Mesendoderm (in vitro differentiated cells): ENCODE measurements around the gene CLIC3.
A peak's percentile ranks its signal among the peaks of the same experiment; 100 is the strongest.

Source experiments
- DNase-seq: peaks from one replicate; pipeline ENCODE4 v3.0.0; 2013
- H2AK5ac ChIP-seq: 2 replicates; pipeline ENCODE4 v1.6.1; 2013; ENCODE audit warnings: low read length, inconsistent platforms
- H2BK120ac ChIP-seq: 2 replicates; pipeline ENCODE4 v1.6.1; 2013; ENCODE audit warnings: low read depth, mild to moderate bottlenecking, low read length, moderate library complexity, mixed read lengths
- H2BK15ac ChIP-seq: replicated peaks from 2 replicates; pipeline ENCODE4 v1.6.1; 2013; ENCODE audit warnings: low read depth, mild to moderate bottlenecking, moderate library complexity
- H2BK5ac ChIP-seq: 2 replicates; pipeline ENCODE4 v1.6.1; 2013; ENCODE audit warnings: low read length, inconsistent platforms
- H3K18ac ChIP-seq: 2 replicates; pipeline ENCODE4 v1.6.1; 2013; ENCODE audit warnings: mild to moderate bottlenecking, low read length, mixed read lengths
- H3K23ac ChIP-seq: one replicate; pipeline ENCODE4 v1.6.1; 2013; ENCODE audit warnings: low read length
- H3K27ac ChIP-seq: 2 replicates; pipeline ENCODE4 v1.5.1; 2013; ENCODE audit warnings: low read depth, mild to moderate bottlenecking, inconsistent platforms, low read length, moderate library complexity
- H3K27me3 ChIP-seq: 2 replicates; pipeline ENCODE4 v1.6.1; 2013; ENCODE audit warnings: low read length, control low read depth, mild to moderate bottlenecking, inconsistent platforms; ENCODE audit not compliant: insufficient read depth, poor library complexity
- H3K36me3 ChIP-seq: 2 replicates; pipeline ENCODE4 v1.6.1; 2013; ENCODE audit warnings: low read length, inconsistent platforms; ENCODE audit not compliant: control insufficient read depth, insufficient read depth
- H3K4ac ChIP-seq: one replicate; pipeline ENCODE4 v1.6.1; 2013; ENCODE audit warnings: low read depth, mild to moderate bottlenecking, low read length, moderate library complexity
- H3K4me1 ChIP-seq: 2 replicates; pipeline ENCODE4 v1.6.1; 2013; ENCODE audit warnings: low read depth, low read length, inconsistent platforms; ENCODE audit not compliant: control insufficient read depth
- H3K4me2 ChIP-seq: 2 replicates; pipeline ENCODE4 v1.6.1; 2013; ENCODE audit warnings: low read length
- H3K4me3 ChIP-seq: 2 replicates; pipeline ENCODE4 v1.5.1; 2013; ENCODE audit warnings: mild to moderate bottlenecking, low read length
- H3K56ac ChIP-seq: one replicate; pipeline ENCODE4 v1.6.1; 2013; ENCODE audit warnings: low read length
- H3K79me1 ChIP-seq: 2 replicates; pipeline ENCODE4 v1.6.1; 2013; ENCODE audit warnings: low read length, inconsistent platforms
- H3K79me2 ChIP-seq: 2 replicates; pipeline ENCODE4 v1.6.1; 2013; ENCODE audit warnings: mild to moderate bottlenecking, low read length; ENCODE audit not compliant: control insufficient read depth, insufficient read depth
- H3K9ac ChIP-seq: 2 replicates; pipeline ENCODE4 v1.6.1; 2013; ENCODE audit warnings: low read length, inconsistent platforms
- H4K5ac ChIP-seq: one replicate; pipeline ENCODE4 v1.6.1; 2013; ENCODE audit warnings: low read length
- H4K8ac ChIP-seq: one replicate; pipeline ENCODE4 v1.6.1; 2013; ENCODE audit warnings: low read depth, mild to moderate bottlenecking, control low read depth, low read length, moderate library complexity
- WGBS: extraction: QIAGEN DNeasy Blood & Tissue Kit; methylation state at CpG from one replicate; pipeline ENCODE4 v1.1.7; 2013; ENCODE audit warnings: low lambda C conversion rate, missing lambda C conversion rate; ENCODE audit not compliant: insufficient coverage; ENCODE audit errors: extremely low coverage; 5-methylcytosine and 5-hydroxymethylcytosine counted together

The CLIC3 gene

GRCh38 chr9:136952321-136952850 is 44.0 kb downstream of the CLIC3 start:
- H2BK120ac ChIP-seq: no peak overlapping the region
- no peak overlapping the region for H2BK5ac ChIP-seq
- DNase-seq: no peak
- H3K18ac ChIP-seq: no peak overlapping the region
- H3K4ac ChIP-seq: no peak overlapping the region
- H4K8ac ChIP-seq: no peak overlapping the region
- H3K4me1 ChIP-seq: no peaks in the 10 kb centered on the region
- H3K23ac ChIP-seq: no peak overlapping the region
- no peak overlapping the region for H2AK5ac ChIP-seq
- H3K79me1 ChIP-seq: no peaks in the 10 kb centered on the region
- no peaks in the 10 kb centered on the region for H3K79me2 ChIP-seq
- no peaks in the 10 kb centered on the region for H3K36me3 ChIP-seq
- H3K27ac ChIP-seq: no peak overlapping the region
- H3K27me3 ChIP-seq: no peaks in the 10 kb centered on the region
- H2BK15ac ChIP-seq: no peak overlapping the region
- H3K9ac ChIP-seq: no peak overlapping the region
- no peak overlapping the region for H4K5ac ChIP-seq
- no CpG with 5 or more reads among the region's 15 CpGs for WGBS
- H3K4me3 ChIP-seq: no peak overlapping the region
- no peak overlapping the region for H3K4me2 ChIP-seq
- no peak overlapping the region for H3K56ac ChIP-seq

GRCh38 chr9:136951541-136952320 is 44.6 kb downstream of the CLIC3 start, which contains the start of gene LCN12:
LCN12 (plus strand) TSS chr9:136952273; CDS start chr9:136952328, 55 bp downstream.
- Histone ChIP-seq H4K5ac (no peak within 1 kb of the TSS), H3K18ac (no peak within 1 kb of the TSS), H3K79me1 (no peaks in the 10 kb centered on the region), H3K4me2 (no peak within 1 kb of the TSS), H3K4me3 (no peak within 1 kb of the TSS), H2AK5ac (no peak within 1 kb of the TSS), H4K8ac (no peak within 1 kb of the TSS), H3K56ac (no peak within 1 kb of the TSS), H3K36me3 (no peaks in the 10 kb centered on the region), H2BK120ac (no peak within 1 kb of the TSS), H3K27ac (no peak within 1 kb of the TSS), H2BK15ac (no peak within 1 kb of the TSS), H2BK5ac (no peak within 1 kb of the TSS), H3K23ac (no peak within 1 kb of the TSS), H3K4ac (no peak within 1 kb of the TSS), H3K79me2 (no peaks in the 10 kb centered on the region), H3K27me3 (no peaks in the 10 kb centered on the region), H3K9ac (no peak within 1 kb of the TSS), H3K4me1 (no peaks in the 10 kb centered on the region)
- DNase-seq: no peak
- WGBS: no CpG with 5 or more reads among the region's 14 CpGs

DNA sequence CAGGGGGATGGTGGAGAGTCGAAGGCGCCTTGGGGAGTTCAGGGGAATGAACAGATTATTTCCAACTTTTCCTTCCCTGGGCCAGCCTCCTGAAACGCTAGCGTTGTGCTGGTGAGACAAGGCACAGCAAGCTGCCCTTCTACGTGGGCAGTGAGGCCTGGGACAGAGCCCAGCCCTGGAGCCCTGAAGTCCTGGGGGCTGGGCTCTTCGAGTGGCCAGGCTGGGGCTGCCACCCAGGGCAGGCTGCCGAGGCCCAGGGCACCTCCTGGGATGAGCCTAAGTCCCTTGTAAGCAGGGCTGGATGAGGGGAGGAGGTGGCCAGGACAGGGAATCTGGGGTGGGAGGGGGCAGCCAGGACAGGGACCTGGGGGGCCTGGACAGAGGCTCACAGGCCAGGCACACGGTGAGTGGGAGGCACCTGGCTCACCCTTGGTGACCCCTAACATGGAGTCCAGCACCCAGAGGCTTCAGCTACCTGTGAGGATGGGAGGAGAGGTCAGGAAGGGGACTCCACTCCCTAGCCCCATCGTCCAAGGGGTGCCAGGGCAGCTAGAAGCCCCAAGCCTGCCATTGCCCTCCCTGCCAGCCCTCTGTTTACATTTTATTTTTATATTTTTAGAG is 45.6 kb downstream of the CLIC3 start:
- Histone ChIP-seq H3K23ac (no peak overlapping the region), H3K18ac (no peak overlapping the region), H4K8ac (no peak overlapping the region), H3K56ac (peak overlapping the region; percentile 80), H3K9ac (peak overlapping the region; percentile 62), H2AK5ac (no peak overlapping the region), H3K4ac (peak overlapping the region; percentile 8), H3K27me3 (no peaks in the 10 kb centered on the region), H2BK5ac (no peak overlapping the region), H4K5ac (no peak overlapping the region), H3K4me2 (no peak overlapping the region), H2BK120ac (no peak overlapping the region), H3K4me3 (no peak overlapping the region), H2BK15ac (no peak overlapping the region), H3K79me2 (no peaks in the 10 kb centered on the region), H3K4me1 (no peaks in the 10 kb centered on the region), H3K79me1 (no peaks in the 10 kb centered on the region), H3K27ac (no peak overlapping the region), H3K36me3 (no peaks in the 10 kb centered on the region)
- no peak for DNase-seq
- WGBS: no CpG with 5 or more reads among the region's 9 CpGs

GRCh38 chr9:136949817-136950655 is 46.3 kb downstream of the CLIC3 start:
- Histone ChIP-seq H2BK5ac (no peak overlapping the region), H4K8ac (no peak overlapping the region), H3K56ac (peak overlapping the region; percentile 85), H3K36me3 (no peaks in the 10 kb centered on the region), H4K5ac (no peak overlapping the region), H2AK5ac (no peak overlapping the region), H3K79me1 (no peaks in the 10 kb centered on the region), H3K18ac (no peak overlapping the region), H3K27me3 (no peaks in the 10 kb centered on the region), H3K4ac (peak overlapping the region; percentile 8), H3K4me2 (peak overlapping the region; percentile 73), H3K23ac (no peak overlapping the region), H3K4me1 (no peaks in the 10 kb centered on the region), H2BK15ac (no peak overlapping the region), H3K9ac (peak overlapping the region; percentile 62), H2BK120ac (no peak overlapping the region), H3K4me3 (no peak overlapping the region), H3K27ac (peak overlapping the region; percentile 22), H3K79me2 (no peaks in the 10 kb centered on the region)
- WGBS: no CpG with 5 or more reads among the region's 63 CpGs
- peak; percentile 94 for DNase-seq

GRCh38 chr9:136949239-136949816 is 47.0 kb downstream of the CLIC3 start:
- Histone ChIP-seq H2BK15ac (no peak overlapping the region), H3K36me3 (no peaks in the 10 kb centered on the region), H2BK120ac (no peak overlapping the region), H2BK5ac (no peak overlapping the region), H3K9ac (peak overlapping the region; percentile 46), H3K79me2 (no peaks in the 10 kb centered on the region), H4K5ac (no peak overlapping the region), H3K4me3 (no peak overlapping the region), H3K23ac (no peak overlapping the region), H3K18ac (peak overlapping the region; percentile 19), H3K27me3 (no peaks in the 10 kb centered on the region), H4K8ac (no peak overlapping the region), H3K4me2 (peak overlapping the region; percentile 25), H3K27ac (no peak overlapping the region), H3K56ac (peak overlapping the region; percentile 85), H3K4me1 (no peaks in the 10 kb centered on the region), H2AK5ac (no peak overlapping the region), H3K79me1 (no peaks in the 10 kb centered on the region), H3K4ac (peak overlapping the region; percentile 5)
- no CpG with 5 or more reads among the region's 22 CpGs for WGBS
- no peak for DNase-seq
